ENCODE data around the gene PMM2.

Gene PMM2

GRCh38 chr16:8853150-8853549 lies 55.5 kb downstream of the PMM2 start:
- no peak for DNase-seq

- no peak for DNase-seq
Measured at GRCh38 chr16:8853611-8854010, 56.0 kb downstream of the PMM2 start.

GRCh38 chr16:8854298-8854948 lies 56.8 kb downstream of the PMM2 start:
- no peak for DNase-seq

- DNase-seq = no peak
Measured at GRCh38 chr16:8855051-8855786, 57.6 kb downstream of the PMM2 start.

DNA sequence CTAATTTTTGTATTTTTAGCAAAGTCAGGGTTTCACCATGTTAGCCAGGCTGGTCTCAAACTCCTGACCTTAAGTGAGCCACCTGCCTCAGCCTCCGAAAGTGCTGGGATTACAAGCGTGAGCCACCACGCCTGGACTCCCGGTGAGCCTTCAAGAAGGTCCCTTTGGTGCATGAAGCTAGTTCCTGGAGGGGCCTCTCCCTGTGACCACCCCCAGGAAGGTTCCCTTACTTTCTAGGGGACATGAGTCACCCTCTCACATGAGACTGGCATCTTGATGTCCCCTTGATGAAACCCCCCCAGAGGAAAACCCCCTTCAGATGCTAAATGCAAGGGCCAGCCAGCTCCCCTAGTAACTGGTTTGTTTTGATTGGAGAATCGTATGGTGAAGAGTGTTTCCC lies 58.3 kb downstream of the PMM2 start:
- no peak for DNase-seq

DNA sequence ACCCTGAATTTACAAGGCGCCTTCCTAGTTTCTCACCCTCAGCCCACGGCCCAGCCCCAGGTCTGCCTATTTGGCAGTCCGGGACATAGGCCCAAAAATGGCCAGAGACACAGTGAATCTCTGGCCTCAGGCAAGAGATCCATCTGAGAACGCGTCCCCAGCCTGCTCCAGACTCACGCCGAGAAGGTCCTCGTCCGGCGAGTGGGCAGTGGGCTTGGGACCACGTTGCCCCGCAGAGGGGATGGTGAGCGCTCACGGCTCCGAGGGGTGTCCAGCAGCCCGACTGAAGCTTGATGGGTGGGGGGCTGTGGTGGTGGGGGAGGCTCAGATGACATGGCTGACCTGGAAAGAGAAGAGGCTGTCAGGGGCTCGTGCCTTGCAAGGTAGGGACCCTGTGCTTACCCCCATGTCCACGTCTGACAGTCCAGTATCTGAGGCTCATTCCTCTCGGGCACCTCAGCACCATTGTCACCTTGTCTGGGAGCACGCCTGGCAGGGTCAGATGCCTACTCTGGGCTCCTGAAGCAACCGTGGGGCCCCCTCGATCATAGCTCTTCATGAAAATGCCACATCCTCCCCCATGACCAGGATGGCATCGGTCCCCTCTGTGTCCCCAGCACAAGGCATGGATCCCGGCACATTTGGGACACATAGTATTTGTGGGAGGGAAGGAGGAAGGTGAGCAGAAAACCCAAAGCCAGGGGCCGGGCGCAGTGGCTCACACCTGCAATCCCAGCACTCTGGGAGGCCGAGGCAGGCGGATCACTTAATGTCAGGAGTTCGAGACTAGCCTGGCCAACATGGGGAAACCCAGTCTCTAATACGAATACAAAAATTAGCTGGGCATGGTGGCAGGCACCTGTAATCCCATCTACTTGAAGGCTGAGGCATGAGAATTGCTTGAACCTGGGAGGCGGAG lies 61.6 kb downstream of the PMM2 start:
- no peak for DNase-seq

- DNase-seq = no peak
Measured at GRCh38 chr16:8859913-8860881, 62.6 kb downstream of the PMM2 start.

DNA sequence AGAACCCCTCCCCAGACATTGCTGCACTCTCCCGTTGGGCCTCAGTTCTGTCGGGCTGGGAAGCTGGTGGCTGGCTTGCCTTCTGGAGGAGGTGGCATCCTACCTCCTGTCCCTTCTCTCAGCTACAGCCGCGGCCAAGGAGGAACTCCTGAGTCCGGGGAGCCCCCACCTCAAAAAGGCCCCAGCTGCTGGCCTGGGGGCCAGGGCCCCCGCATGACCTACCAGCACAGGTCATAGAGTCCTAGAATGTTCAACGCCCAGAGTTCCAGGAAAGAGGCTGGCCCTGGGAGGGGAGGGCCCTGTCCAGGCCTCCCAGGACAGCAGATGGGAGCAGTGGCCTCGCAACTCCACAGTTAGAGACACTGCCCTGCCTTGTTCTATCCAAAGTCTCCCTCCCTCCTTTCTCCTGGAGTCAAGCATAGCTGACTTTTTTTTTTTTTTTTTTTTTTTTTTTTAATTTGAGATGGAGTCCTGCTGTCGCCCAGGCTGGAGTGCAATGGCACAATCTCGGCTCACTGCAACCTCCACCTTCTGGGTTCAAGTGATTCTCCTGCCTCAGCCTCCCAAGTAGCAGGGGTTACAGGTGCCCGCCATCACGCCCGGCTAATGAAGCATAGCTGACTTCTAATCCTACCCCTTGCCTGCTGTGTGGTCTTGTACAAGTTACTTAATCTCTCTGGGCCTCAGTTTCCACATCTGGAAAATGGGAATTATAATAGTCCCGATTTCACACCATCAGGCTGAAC lies 64.1 kb downstream of the PMM2 start:
- no peak for DNase-seq

DNA sequence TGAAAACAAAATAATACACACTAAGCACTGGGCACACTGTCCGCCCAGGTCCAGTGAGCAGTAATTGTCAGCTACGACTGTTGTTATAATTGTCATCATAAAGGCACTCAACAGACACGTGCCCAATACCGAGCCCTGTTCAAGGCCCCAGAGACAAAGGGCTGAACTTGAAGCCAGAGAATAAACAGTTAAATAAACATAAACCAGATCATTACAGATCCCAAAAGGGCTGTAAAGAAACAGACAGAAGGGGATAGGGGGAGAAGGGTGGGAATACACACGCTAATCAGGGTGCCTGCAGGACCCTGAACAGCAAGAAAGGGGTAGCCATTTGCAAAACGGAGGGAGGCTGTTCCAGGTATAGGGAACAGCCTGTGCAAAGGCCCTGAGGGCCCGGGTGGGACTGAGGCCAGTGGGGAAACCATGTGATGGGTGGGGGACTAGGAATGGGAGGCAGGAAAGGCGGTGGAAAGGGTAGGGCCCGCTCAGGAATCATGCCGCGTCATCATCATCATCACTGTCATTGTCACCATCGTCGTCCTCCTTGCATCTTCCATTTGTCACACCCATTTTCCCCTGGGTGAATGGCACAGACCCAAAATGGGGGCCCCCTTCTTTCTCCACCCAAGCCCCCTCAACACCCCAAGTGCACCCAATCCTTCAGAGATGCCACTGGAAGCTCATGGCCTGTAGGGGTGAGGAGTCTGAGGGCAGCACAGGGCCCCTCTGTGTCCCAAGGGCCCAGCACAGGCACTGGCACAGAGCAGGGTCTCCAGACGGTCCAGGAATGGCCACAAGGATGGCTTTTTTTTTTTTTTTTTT lies 64.9 kb downstream of the PMM2 start:
- no peak for DNase-seq

DNA sequence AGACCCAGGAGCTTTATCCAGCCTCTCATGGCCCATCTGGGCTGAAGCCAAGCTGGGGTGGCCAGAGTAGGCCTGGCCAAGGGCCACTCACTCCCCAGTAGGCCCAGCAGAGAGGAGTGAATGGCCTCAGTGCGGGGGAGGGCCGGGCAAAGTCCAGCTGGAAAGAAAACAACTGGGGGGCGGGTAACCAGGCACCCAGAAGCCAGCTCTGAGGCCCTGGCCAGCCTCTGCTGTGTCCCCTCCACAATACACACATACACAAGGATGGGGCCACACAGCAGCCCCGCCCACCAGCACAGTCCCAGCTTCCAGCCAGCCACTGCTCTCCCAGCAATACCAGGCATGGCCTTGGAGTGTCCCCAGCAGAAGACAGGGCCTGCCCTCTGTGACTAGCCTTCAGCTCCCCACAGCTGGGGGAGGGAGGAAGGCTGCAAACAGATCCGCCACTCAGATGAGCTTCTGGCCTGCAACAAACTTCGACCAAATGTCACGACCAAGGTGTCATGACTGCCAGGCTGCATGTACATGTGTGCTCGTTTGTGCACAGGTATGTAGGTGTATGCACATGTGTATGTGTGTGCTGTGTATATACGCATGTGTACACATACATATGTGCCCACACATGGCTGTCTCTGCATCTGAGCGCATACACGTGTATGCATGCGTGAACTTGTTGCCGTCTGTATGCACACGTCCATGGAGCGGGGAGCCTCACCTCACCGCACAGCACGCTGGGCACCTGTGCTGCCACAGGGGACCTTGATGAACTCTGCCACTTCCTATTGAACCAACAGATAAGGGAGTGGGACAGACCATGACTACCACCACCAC lies 66.2 kb downstream of the PMM2 start:
- no peak for DNase-seq

- DNase-seq = no peak
Measured at GRCh38 chr16:8864480-8865110, 67.0 kb downstream of the PMM2 start.

GRCh38 chr16:8865145-8865882 lies 67.7 kb downstream of the PMM2 start:
- DNase-seq = no peak

DNA sequence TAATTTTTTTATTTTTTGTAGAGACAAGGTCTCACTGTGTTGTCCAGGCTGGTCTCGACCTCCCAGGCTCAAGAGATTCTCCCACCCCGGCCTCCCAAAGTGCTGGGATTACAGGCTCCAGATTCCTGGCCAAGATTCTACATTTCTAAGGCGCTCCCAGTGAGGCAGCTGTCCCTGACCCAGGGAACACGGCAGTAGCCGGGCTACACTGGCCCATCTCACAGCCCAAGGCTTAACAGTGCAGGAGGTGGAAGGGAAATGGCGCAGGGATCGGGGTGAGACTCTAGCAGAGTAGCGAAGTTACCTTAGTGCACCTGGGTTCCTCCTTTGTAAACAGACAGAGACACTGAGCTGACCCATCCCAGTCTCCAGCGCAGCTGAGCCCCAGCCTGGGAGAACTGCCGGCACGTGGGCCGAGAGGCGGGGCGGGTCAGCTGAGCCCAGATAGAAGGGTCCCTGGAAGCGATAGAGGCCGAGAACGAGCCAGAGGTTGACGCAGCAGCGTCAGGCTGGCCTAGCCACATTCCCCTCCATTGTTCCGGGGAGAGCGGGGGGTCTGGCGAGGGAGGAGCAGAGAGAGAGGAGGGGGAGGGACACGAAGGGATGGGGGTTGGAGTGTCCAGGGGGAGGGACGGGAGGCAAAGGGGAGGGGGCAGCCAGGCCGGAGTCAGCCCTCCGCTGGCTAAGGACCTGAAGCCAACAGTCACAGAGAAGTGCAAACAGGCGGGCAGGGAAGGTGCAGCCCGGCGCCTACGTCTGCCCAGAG lies 68.7 kb downstream of the PMM2 start:
- no peak for DNase-seq

- DNase-seq = no peak
Measured at GRCh38 chr16:8866884-8867215, 69.2 kb downstream of the PMM2 start.

- no peak for DNase-seq
Measured at GRCh38 chr16:8867216-8867931, 69.7 kb downstream of the PMM2 start.

GRCh38 chr16:8867932-8868415 lies 70.3 kb downstream of the PMM2 start:
- peak; percentile 46 for DNase-seq

Measured in CD4-positive, alpha-beta T cell treated with Interleukin-4 for 4 hours (primary cell).